GM18511 (cell line): ENCODE results near the gene CKAP2L.

Source experiments
- ATAC-seq: cut with Tn5 transposase; IDR thresholded peaks from one replicate; pipeline ENCODE4 v1.9.1; 2021; ENCODE audit warnings: mild to moderate bottlenecking, moderate library complexity; ENCODE audit not compliant: unreplicated experiment

CKAP2L gene

GRCh38 chr2:112764071-112765044 lies at the start of gene CKAP2L:
TSS of gene CKAP2L (minus strand) at chr2:112764609. CDS start at chr2:112764598, 11 bp downstream.
- ATAC-seq = peak; percentile 98

- no peak for ATAC-seq
Measured at GRCh38 chr2:112813280-112813966, 49.0 kb upstream of the CKAP2L start.

- ATAC-seq = no peak
Measured at GRCh38 chr2:112812318-112813267, 48.2 kb upstream of the CKAP2L start.

GRCh38 chr2:112811841-112812306 lies 47.5 kb upstream of the CKAP2L start:
- ATAC-seq = no peak

GRCh38 chr2:112811276-112811831 lies 46.9 kb upstream of the CKAP2L start:
- ATAC-seq = no peak

- no peak for ATAC-seq
Measured at GRCh38 chr2:112809112-112809511, 44.7 kb upstream of the CKAP2L start.

GRCh38 chr2:112807233-112807807 lies 42.9 kb upstream of the CKAP2L start:
- ATAC-seq = no peak

- ATAC-seq = peak; percentile 61
Measured at GRCh38 chr2:112805542-112805941, 41.1 kb upstream of the CKAP2L start.

- ATAC-seq = no peak
Measured at GRCh38 chr2:112803691-112804521, 39.5 kb upstream of the CKAP2L start.

- no peak for ATAC-seq
Measured at GRCh38 chr2:112800881-112801583, 36.6 kb upstream of the CKAP2L start.

GRCh38 chr2:112798979-112799975 lies 34.9 kb upstream of the CKAP2L start:
- ATAC-seq = no peak

GRCh38 chr2:112796486-112796885 lies 32.1 kb upstream of the CKAP2L start:
- no peak for ATAC-seq

GRCh38 chr2:112795774-112796173 lies 31.4 kb upstream of the CKAP2L start:
- ATAC-seq = no peak

GRCh38 chr2:112794841-112795240 lies 30.4 kb upstream of the CKAP2L start:
- no peak for ATAC-seq

GRCh38 chr2:112794131-112794733 lies 29.8 kb upstream of the CKAP2L start:
- no peak for ATAC-seq

GRCh38 chr2:112793449-112793978 lies 29.1 kb upstream of the CKAP2L start:
- ATAC-seq = no peak

- ATAC-seq = no peak
Measured at GRCh38 chr2:112792419-112792818, 28.0 kb upstream of the CKAP2L start.
